ENCODE measurements around the gene SLC25A39.
"Not testable (repeated sequence)": the region's sequence is repeated elsewhere in the genome, so short reads cannot be mapped to it uniquely, and the experiment has no call there.

Gene SLC25A39

DNA sequence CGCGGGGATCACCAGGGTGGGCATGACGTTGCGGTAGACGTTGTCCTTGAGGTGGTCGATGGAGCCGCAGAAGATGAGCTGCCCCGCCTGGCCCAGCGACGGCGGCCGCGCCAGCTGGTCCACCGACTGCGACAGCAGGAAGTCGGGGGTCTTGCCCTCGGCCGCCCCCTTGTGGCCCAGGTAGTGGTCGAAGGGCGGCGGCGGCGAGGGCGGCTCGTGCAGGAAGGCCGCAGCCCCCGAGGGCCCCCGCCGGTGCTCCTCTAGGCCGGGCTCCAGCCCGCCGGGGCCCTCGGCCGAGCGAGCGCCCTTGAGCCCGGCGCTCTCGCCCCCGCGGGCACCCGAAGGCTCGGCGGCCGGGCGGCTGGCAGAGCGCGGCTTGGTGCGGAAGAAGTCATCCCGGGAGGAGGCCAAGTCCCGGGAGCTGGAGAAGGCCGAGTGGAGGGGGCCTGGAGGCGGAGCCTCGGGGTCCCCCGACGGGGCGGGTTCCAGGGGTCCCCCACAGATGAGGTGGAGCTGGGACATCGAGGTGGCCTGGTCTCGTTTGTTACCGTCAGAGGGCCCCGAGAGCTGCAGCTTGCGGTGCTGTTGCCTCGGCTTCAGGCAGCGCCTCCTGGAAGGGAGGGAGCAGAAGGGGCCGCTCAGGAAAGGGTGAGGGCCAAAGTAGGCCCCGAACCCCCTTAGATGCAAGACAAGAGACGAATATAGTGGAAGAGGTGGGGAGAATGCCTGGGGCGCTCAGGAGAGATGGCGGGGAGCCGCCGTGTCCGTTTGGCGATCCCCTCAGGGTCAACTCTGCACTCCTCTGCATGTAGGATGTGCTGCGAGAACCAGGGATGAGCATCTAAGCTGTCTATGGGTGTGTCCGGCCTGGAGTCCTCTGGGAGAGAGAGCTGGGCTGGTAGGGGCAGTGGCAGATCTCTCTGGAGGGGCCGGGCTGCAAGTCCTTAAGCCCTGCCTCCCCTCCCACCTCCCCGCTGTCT, 30.2 kb upstream of the SLC25A39 start:
- no peak for DNase-seq (ENCODE audit: low spot score)

GRCh38 chr17:44353672-44354331, 29.2 kb upstream of the SLC25A39 start:
- no peak for DNase-seq (ENCODE audit: low spot score)

DNA sequence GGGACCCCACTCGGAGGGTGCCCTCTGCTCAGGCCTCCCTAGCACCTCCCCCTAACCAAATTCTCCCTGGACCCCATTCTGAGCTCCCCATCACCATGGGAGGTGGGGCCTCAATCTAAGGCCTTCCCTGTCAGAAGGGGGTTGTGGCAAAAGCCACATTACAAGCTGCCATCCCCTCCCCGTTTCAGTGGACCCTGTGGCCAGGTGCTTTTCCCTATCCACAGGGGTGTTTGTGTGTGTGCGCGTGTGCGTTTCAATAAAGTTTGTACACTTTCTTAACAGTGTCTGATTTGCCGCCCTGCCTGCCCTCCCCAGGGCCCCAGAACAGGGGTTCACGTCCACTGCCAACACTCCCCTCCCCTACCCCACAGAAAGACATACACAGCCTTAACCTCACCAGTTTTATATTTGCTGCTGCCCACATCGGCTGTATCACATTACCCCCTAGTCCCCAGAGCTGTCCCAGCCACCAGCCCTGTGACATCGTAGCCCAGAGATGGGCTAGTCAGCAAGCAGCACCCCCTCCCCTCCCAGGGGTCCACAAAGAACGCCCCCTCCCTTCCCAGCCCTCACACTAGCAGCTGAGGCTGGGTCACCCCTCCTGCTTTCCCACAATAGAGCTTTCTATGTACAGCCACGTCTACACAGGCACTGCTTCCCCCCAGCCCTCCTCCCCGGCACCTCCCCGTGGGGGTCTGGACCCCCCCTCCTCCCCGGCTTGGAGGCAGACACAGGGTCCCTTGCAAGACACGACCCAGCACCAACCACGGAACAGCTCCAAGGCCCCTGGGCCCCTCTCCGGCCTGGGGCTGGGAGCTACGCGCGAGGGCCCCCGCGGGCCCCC, 28.4 kb upstream of the SLC25A39 start:
- no peak for DNase-seq (ENCODE audit: low spot score)

DNA sequence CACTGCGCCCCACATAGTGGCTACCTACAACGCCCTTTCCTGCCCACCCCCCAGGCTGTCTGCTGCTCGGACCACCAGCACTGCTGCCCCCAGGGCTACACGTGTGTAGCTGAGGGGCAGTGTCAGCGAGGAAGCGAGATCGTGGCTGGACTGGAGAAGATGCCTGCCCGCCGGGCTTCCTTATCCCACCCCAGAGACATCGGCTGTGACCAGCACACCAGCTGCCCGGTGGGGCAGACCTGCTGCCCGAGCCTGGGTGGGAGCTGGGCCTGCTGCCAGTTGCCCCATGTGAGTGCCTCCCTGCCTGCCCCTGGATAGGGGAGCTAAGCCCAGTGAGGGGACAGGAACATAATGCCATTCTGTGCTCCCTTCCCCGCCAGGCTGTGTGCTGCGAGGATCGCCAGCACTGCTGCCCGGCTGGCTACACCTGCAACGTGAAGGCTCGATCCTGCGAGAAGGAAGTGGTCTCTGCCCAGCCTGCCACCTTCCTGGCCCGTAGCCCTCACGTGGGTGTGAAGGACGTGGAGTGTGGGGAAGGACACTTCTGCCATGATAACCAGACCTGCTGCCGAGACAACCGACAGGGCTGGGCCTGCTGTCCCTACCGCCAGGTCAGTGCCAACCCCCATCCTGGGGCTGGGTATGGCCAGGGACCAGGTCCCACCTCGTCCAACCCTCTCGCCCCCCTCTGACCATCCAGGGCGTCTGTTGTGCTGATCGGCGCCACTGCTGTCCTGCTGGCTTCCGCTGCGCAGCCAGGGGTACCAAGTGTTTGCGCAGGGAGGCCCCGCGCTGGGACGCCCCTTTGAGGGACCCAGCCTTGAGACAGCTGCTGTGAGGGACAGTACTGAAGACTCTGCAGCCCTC, 27.6 kb upstream of the SLC25A39 start:
- DNase-seq (ENCODE audit: low spot score), result no peak

- no peak for DNase-seq (ENCODE audit: low spot score)
Observed at GRCh38 chr17:44351464-44351863, 26.8 kb upstream of the SLC25A39 start.

DNA sequence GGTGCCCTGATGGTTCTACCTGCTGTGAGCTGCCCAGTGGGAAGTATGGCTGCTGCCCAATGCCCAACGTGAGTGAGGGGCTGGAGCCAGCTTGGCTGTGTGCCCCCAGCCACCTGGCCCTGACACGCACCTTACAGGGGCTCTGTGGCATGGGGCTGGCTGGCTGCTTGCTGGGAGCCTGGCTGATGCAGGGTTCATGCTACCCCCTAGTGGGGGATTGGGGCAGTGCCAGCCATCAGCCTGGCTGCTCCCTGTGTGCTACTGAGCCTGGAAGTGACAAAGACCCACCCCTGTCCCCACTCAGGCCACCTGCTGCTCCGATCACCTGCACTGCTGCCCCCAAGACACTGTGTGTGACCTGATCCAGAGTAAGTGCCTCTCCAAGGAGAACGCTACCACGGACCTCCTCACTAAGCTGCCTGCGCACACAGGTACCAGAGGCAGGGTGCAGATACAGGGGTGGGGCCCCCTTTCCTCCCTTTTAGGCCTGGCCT, 26.2 kb upstream of the SLC25A39 start:
- DNase-seq (ENCODE audit: low spot score), result peak; percentile 69

DNA sequence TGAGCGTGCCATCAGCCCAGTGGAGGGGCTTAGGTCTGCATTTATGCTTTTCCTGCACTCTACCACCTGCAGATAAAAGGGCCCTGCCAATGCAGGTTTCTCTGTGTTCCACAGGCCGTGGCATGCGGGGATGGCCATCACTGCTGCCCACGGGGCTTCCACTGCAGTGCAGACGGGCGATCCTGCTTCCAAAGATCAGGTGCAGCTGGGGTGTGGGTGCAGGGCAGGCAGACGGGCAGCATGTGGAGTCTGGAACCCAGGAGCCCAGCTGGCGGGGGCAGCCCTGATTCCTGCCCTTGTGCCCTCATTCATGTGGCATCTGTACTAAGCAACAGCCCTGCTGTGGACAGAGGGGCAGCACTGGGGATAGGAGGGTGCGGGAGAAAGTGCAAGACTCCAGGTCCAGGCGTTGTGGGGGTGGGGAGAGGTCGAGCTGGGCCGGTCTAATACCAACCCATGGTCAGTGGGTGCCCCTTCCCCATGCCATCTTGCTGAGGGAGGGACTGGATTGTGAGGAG, 25.0 kb upstream of the SLC25A39 start:
- DNase-seq (ENCODE audit: low spot score), result no peak

- DNase-seq (ENCODE audit: low spot score), result no peak
Observed at GRCh38 chr17:44348988-44349364, 24.4 kb upstream of the SLC25A39 start.

DNA sequence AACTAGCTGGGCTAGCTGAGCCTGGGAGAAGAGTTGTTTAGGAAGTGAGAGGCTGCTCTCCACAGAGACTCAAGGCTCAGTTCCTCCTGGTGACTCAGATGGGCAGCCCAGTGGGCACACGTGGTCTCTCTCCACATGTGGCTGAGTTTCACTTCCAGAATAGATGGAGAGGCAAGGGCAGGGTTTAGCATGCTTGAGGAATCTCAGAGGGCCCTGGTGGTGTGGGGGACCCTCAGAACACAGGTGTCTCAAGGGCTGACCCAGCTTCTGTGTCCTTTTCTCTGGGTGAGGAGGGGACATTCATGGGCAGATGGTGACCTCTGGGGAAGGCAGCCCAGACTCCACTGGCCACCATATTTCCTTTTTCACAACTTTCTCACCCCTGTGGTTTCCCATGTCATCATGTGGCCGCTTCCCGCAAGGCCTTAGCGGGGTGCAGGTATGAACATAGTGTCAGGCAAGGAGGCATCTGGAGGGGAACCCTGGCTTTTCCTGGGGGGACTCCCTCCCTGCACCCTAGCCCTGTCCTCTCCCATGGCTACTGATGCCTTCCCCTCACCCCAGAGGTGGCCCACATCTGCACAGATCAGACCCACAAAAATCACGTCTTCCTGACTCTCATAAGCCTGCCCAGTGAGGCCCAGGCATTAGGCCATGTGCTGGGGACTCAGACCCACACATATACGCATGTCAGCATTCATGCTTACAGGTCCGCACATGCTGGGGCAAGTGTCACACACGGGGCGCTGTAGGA, 23.8 kb upstream of the SLC25A39 start:
- DNase-seq (ENCODE audit: low spot score), result no peak

DNA sequence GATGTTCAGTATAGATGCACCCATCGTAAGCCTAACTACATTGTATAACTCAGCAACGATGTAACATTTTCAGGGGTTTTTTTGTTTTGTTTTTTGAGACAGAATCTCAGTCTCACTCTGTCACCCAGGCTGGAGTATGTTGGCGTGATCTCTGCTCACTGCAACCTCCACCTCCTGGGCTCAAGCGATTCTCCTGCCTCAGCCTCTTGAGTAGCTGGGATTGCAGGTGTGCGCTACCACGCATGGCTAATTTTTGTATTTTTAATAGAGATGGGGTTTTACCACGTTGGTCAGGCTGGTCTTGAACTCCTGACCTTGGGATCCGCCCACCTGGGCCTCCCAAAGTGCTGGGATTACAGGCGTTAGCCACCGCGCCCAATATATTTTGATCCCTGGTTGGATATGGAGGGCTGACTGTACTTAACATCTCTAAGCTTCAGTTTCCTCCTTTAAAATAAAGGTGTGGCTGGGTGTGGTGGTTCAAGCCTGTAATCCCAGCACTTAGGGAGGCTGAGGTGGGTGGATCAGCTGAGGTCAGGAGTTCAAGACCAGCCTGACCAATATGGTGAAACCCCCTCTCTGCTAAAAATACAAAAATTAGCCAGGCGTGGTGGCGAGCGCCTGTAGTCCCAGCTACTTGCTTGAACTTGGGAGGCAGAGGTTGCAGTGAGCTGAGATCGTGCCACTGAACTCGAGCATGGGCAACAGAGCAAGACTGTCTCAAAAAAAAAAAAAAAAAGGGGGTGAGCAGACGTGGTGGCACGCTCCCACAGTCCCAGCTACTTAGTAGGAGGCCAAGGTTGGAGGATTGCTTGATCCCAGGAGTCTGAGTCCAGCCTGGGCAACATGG, 22.8 kb upstream of the SLC25A39 start:
- not testable (repeated sequence) for DNase-seq (ENCODE audit: low spot score)

GRCh38 chr17:44346064-44346844, 21.6 kb upstream of the SLC25A39 start:
- no peak for DNase-seq (ENCODE audit: low spot score)

- no peak for DNase-seq (ENCODE audit: low spot score)
Observed at GRCh38 chr17:44345454-44346026, 20.9 kb upstream of the SLC25A39 start.

- peak; percentile 99 for DNase-seq (ENCODE audit: low spot score)
Observed at GRCh38 chr17:44344939-44345453, 20.4 kb upstream of the SLC25A39 start, which contains the start of gene GRN. GRN (plus strand) TSS chr17:44345302; CDS start chr17:44349165, 3,863 bp downstream.

DNA sequence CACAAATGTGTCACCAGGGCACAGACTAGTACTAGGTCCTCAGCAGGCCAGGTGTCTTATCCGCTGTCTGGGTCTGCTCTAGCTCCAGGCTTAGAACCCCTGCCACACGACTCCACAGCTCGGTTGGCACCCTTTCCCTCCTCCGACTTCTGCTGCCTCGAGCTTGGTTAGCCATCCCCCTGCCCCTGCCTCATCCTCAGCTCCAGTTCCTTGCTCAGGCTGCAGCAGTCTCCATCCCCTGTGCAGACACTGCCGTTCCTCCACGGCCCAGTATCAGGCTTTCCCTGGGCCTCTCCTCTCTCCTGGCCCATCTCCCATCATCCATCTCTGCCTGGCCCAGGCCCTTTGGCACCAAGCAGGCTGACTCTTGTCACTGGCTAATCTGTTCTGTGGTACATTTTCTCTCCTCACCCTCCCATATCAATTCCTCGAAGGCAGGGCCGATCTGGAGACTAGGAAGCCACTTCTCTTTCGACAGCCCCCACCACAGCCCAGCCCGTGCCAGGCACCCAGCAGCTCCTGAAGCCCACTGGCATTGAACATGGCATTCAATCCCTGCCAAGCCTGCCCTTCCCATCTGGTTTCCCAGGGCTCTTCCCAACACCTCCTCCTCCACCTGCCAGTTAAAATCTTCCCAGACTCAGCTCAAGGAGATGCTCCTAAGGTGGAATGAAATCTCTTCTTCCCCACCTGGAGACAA, 19.0 kb upstream of the SLC25A39 start:
- DNase-seq (ENCODE audit: low spot score), result no peak

GRCh38 chr17:44340553-44340952, 15.9 kb upstream of the SLC25A39 start:
- not testable (repeated sequence) for DNase-seq (ENCODE audit: low spot score)

DNA sequence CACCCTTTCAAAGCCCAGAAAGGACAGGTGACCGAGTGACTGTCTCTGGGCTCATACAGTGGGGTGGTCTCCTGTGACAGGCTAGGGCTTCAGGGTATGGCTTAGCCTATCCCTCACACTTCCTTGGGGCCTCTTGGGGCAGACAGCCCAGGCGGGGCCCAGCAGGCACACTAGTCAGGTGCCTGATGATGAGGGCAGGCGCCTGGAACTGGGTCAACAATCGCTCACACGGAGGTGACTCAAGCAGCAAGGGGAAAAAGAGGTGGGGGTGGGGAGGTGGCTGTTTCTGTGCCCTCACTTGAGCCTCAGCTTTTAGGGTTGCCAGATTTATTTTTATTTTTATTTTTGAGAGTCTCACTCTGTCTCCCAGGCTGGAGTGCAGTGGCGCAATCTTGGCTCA, 14.1 kb upstream of the SLC25A39 start:
- DNase-seq (ENCODE audit: low spot score), result no peak

GRCh38 chr17:44335968-44336367, 11.3 kb upstream of the SLC25A39 start:
- no peak for DNase-seq (ENCODE audit: low spot score)

Data from COLO829 (cell line).